Measurements from ENCODE around the gene TMEM175.

The TMEM175 gene

GRCh38 chr4:954211-955020, 22.2 kb downstream of the TMEM175 start:
- no peaks in the 10 kb centered on the region for H4K20me1 ChIP-seq (ENCODE audit: insufficient read depth)
- H3K4me1 ChIP-seq (ENCODE audit: low read depth, poor library complexity, severe bottlenecking), result no peaks in the 10 kb centered on the region
- H3K79me2 ChIP-seq (ENCODE audit: insufficient read depth, low read depth), result no peaks in the 10 kb centered on the region
- no peak overlapping the region for H3K9ac ChIP-seq
- no peak overlapping the region for H2AFZ ChIP-seq (ENCODE audit: low read depth)
- no peak overlapping the region for H3K27ac ChIP-seq
- no peak for TF ChIP-seq CTCF (conservative IDR thresholded peaks at IDR 0.05; ENCODE audit: low read depth, low read length)
- H3K27me3 ChIP-seq (ENCODE audit: insufficient read depth, low read depth), result no peaks in the 10 kb centered on the region
- no peak overlapping the region for H3K4me3 ChIP-seq (IDR thresholded peaks at IDR 0.05; ENCODE audit: insufficient read depth, low read depth, low read length)
- no peak overlapping the region for H3K4me2 ChIP-seq
- no peaks in the 10 kb centered on the region for H3K36me3 ChIP-seq (ENCODE audit: insufficient read depth)

GRCh38 chr4:955161-955921, 23.1 kb downstream of the TMEM175 start:
- Histone ChIP-seq H3K36me3 (ENCODE audit: insufficient read depth) (no peaks in the 10 kb centered on the region), H3K27ac (no peak overlapping the region), H3K79me2 (ENCODE audit: insufficient read depth, low read depth) (no peaks in the 10 kb centered on the region), H3K9ac (no peak overlapping the region), H3K4me1 (ENCODE audit: low read depth, poor library complexity, severe bottlenecking) (no peaks in the 10 kb centered on the region), H3K4me2 (no peak overlapping the region), H3K27me3 (ENCODE audit: insufficient read depth, low read depth) (no peaks in the 10 kb centered on the region), H4K20me1 (ENCODE audit: insufficient read depth) (no peaks in the 10 kb centered on the region), H2AFZ (ENCODE audit: low read depth) (no peak overlapping the region), H3K4me3 (IDR thresholded peaks at IDR 0.05; ENCODE audit: insufficient read depth, low read depth, low read length) (no peak overlapping the region)
- no peak for TF ChIP-seq CTCF (conservative IDR thresholded peaks at IDR 0.05; ENCODE audit: low read depth, low read length)

GRCh38 chr4:955931-956381, 23.7 kb downstream of the TMEM175 start:
- Histone ChIP-seq H3K27me3 (ENCODE audit: insufficient read depth, low read depth) (no peaks in the 10 kb centered on the region), H3K4me1 (ENCODE audit: low read depth, poor library complexity, severe bottlenecking) (no peaks in the 10 kb centered on the region), H3K4me3 (IDR thresholded peaks at IDR 0.05; ENCODE audit: insufficient read depth, low read depth, low read length) (no peak overlapping the region), H3K79me2 (ENCODE audit: insufficient read depth, low read depth) (no peaks in the 10 kb centered on the region), H4K20me1 (ENCODE audit: insufficient read depth) (no peaks in the 10 kb centered on the region), H3K4me2 (no peak overlapping the region), H2AFZ (ENCODE audit: low read depth) (no peak overlapping the region), H3K27ac (no peak overlapping the region), H3K36me3 (ENCODE audit: insufficient read depth) (no peaks in the 10 kb centered on the region), H3K9ac (no peak overlapping the region)
- TF ChIP-seq CTCF (conservative IDR thresholded peaks at IDR 0.05; ENCODE audit: low read depth, low read length), result no peak

- Histone ChIP-seq H3K36me3 (ENCODE audit: insufficient read depth) (no peaks in the 10 kb centered on the region), H2AFZ (ENCODE audit: low read depth) (no peak overlapping the region), H3K9ac (no peak overlapping the region), H3K4me1 (ENCODE audit: low read depth, poor library complexity, severe bottlenecking) (no peaks in the 10 kb centered on the region), H3K27ac (no peak overlapping the region), H3K27me3 (ENCODE audit: insufficient read depth, low read depth) (no peaks in the 10 kb centered on the region), H3K4me3 (IDR thresholded peaks at IDR 0.05; ENCODE audit: insufficient read depth, low read depth, low read length) (no peak overlapping the region), H4K20me1 (ENCODE audit: insufficient read depth) (no peaks in the 10 kb centered on the region), H3K4me2 (no peak overlapping the region), H3K79me2 (ENCODE audit: insufficient read depth, low read depth) (no peaks in the 10 kb centered on the region)
- TF ChIP-seq CTCF (conservative IDR thresholded peaks at IDR 0.05; ENCODE audit: low read depth, low read length), result no peak
Measured at GRCh38 chr4:956531-957230, 24.4 kb downstream of the TMEM175 start.

All from KMS-11 (cell line).